ENCODE measurements around the gene ATP5PB. TPM values are rescaled to one million over a fixed set of nuclear protein-coding genes. Genes with fewer than 3 reads are reported as not detected.

The ATP5PB gene
- total RNA-seq, 6 experiments from 2014 or later, result 128 to 152 (median 148) TPM

DNA sequence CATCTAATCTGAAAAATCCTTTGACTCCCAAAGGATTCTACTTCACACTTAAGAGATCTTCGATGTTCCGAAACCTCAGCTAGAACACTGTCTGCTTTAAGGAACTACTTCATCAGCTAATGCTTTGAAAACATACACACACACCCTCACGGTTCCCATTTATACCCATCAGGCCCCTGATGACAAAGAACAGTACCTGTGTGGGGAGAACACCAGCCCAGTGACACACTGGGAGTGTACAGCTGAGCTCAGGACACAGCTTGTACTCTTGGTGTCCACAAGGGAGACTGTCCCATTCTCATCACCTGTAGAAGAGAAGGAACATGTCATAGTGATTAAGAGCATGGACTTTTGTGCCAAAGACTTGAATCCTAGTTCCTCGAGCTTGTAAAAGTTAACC is 6.8 kb upstream of the ATP5PB start:
- no peaks in the 10 kb centered on the region for H3K4me1 ChIP-seq
- DNase-seq (no peak), ATAC-seq (no peak)
- H3K9me3 ChIP-seq, result no peaks in the 10 kb centered on the region
- no peak overlapping the region for H3K4me3 ChIP-seq
- TF ChIP-seq, protein P1, sequence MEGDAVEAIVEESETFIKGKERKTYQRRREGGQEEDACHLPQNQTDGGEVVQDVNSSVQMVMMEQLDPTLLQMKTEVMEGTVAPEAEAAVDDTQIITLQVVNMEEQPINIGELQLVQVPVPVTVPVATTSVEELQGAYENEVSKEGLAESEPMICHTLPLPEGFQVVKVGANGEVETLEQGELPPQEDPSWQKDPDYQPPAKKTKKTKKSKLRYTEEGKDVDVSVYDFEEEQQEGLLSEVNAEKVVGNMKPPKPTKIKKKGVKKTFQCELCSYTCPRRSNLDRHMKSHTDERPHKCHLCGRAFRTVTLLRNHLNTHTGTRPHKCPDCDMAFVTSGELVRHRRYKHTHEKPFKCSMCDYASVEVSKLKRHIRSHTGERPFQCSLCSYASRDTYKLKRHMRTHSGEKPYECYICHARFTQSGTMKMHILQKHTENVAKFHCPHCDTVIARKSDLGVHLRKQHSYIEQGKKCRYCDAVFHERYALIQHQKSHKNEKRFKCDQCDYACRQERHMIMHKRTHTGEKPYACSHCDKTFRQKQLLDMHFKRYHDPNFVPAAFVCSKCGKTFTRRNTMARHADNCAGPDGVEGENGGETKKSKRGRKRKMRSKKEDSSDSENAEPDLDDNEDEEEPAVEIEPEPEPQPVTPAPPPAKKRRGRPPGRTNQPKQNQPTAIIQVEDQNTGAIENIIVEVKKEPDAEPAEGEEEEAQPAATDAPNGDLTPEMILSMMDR (IDR thresholded peaks at IDR 0.05), result no peak
- no peak for TF ChIP-seq POLR2A (IDR thresholded peaks at IDR 0.05)
- 88% methylated on average over 4 of the region's 4 CpGs for WGBS (ENCODE audit: insufficient coverage, low coverage, low lambda C conversion rate, missing lambda C conversion rate)
- intact Hi-C loops (cut with DNase I), result no loop called here
- H3K27ac ChIP-seq, result no peak overlapping the region
- H3K36me3 ChIP-seq, result peaks cover 0 to 72% (median 24%) of the 10 kb centered on the region in 4 donors
- H3K27me3 ChIP-seq, result no peaks in the 10 kb centered on the region

DNA sequence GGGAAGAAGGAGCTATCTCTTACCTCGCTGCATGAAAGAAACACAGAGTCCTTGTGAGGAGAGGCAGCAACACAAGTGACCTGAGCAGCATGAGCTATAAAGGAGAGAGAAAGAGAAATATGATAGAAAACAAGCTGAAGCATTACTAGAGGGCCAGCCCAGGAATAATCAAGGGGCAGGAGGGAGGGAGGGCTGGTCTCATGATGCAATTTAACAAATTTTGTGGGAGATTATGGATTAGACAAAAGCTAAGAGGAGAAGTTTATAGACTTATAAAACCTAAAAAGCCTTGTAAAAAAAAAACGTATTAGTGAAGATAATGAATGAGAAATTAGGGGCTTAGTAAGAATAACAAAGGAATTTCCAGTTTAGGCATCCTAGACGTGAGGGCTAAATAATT is 5.2 kb upstream of the ATP5PB start:
- Histone ChIP-seq H3K36me3 (peaks cover 0 to 57% (median 23%) of the 10 kb centered on the region in 4 donors), H3K27me3 (no peaks in the 10 kb centered on the region), H3K27ac (no peak overlapping the region), H3K9me3 (no peaks in the 10 kb centered on the region), H3K4me1 (peaks cover 0 to 8% (median 0%) of the 10 kb centered on the region in 4 donors), H3K4me3 (no peak overlapping the region)
- 89% methylated on average over 3 of the region's 3 CpGs for WGBS (ENCODE audit: insufficient coverage, low coverage, low lambda C conversion rate, missing lambda C conversion rate)
- intact Hi-C loops (cut with DNase I), result no loop called here
- DNase-seq (no peak), ATAC-seq (no peak)
- TF ChIP-seq, protein P1 (IDR thresholded peaks at IDR 0.05), result no peak
- no peak for TF ChIP-seq POLR2A (IDR thresholded peaks at IDR 0.05)

DNA sequence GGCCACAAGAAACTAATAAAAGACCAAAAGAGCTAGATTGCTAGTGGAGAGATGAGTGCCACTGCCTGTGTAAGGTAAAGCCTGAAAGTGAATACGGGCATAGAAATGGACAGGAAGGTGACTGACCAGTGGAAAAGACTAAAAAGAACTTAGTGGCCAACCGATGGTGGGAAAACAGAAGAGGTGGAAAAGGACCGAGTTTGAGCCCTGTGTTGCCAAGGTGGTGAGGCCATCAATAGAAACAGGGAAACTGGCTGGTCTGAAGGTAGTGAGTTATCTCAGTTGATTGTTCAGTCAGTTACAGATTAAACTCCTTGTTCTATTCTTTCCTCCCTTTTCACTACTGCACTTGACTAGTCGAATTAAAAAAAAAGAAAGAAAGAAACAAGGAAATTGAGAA is 2.7 kb upstream of the ATP5PB start:
- no peaks in the 10 kb centered on the region for H3K9me3 ChIP-seq
- WGBS (ENCODE audit: insufficient coverage, low coverage, low lambda C conversion rate, missing lambda C conversion rate), result 78% methylated on average over 4 of the region's 4 CpGs
- peaks cover 0 to 23% (median 6%) of the 10 kb centered on the region in 4 donors for H3K4me1 ChIP-seq
- intact Hi-C loops (cut with DNase I), result no loop called here
- H3K27ac ChIP-seq, result no peak overlapping the region
- H3K4me3 ChIP-seq, result no peak overlapping the region
- no peaks in the 10 kb centered on the region for H3K27me3 ChIP-seq
- DNase-seq (no peak), ATAC-seq (no peak)
- TF ChIP-seq POLR2A (IDR thresholded peaks at IDR 0.05), result no peak
- TF ChIP-seq, protein P1 (IDR thresholded peaks at IDR 0.05), result no peak
- H3K36me3 ChIP-seq, result peaks cover 0 to 40% (median 13%) of the 10 kb centered on the region in 4 donors

DNA sequence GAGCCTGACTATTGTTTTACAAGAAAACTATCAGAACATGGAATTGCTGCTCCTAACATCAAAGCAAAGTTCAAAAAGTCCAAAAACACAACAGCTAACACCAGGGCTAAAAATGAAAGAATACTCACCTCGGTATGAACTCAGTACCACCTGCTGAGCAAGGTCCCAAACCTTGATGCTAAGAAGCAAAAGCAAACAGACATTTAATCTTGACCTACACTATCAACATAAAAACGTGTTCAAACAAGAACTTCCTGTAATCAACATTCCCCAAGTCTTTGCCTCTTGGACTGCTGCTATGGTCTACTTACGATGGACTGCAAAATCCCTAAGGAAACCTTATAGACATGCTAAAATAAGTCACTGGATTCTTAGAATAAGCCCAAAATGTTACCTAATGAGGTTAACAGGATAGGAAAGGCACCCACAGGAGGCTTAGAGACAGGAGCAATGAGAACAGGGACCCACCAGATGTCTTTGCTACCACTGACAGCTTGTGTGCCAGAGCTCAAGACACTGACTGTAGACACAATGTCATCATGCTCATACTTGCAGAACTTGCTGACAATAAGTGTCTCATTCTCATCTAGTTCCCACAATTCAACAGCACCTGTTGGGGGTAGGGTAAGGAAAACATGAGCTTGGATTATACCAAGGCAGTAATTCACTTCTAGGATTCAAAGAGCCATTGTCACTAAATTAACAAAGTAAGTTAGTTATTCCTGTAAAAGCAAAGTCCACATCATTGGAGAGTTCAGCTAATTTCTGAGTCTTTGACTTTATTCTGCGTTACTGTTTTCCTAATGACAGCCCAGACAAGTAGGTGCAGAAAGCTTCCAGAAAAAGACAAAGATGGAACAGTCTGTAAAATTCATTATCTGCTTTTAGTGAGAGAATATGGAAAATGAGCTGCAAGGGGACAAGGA is 2.0 kb upstream of the ATP5PB start:
- H3K4me1 ChIP-seq, result peaks cover 0 to 23% (median 6%) of the 10 kb centered on the region in 4 donors
- DNase-seq (no peak), ATAC-seq (no peak)
- no peaks in the 10 kb centered on the region for H3K27me3 ChIP-seq
- intact Hi-C loops (cut with DNase I), result no loop called here
- H3K27ac ChIP-seq, result no peak overlapping the region
- no peaks in the 10 kb centered on the region for H3K9me3 ChIP-seq
- 66% methylated on average over 4 of the region's 4 CpGs for WGBS (ENCODE audit: insufficient coverage, low coverage, low lambda C conversion rate, missing lambda C conversion rate)
- H3K36me3 ChIP-seq, result peaks cover 0 to 33% (median 12%) of the 10 kb centered on the region in 4 donors
- TF ChIP-seq, protein P1 (IDR thresholded peaks at IDR 0.05), result no peak
- TF ChIP-seq POLR2A (IDR thresholded peaks at IDR 0.05), result no peak
- peak overlapping the region in 2 of 3 donors; percentile 90 to 92 for H3K4me3 ChIP-seq

Data from right lobe of liver (tissue), 6 donors.